HG03095 (cell line): Measurements from ENCODE around the gene DGKQ.

Experiments used
- ATAC-seq: cut with Tn5 transposase; IDR thresholded peaks from one replicate; pipeline ENCODE4 v1.9.1; 2021; ENCODE audit warnings: moderate library complexity; ENCODE audit not compliant: unreplicated experiment

The DGKQ gene

GRCh38 chr4:909821-910220 lies 63.5 kb downstream of the DGKQ start:
- no peak for ATAC-seq

GRCh38 chr4:909131-909571 lies 64.2 kb downstream of the DGKQ start:
- no peak for ATAC-seq
